HG02588 (cell line): Measurements from ENCODE around the gene HAUS3.

Experiments used
- ATAC-seq: cut with Tn5 transposase; IDR thresholded peaks from one replicate; pipeline ENCODE4 v1.9.1; 2021; ENCODE audit warnings: mild to moderate bottlenecking, moderate library complexity; ENCODE audit not compliant: unreplicated experiment

The HAUS3 gene

DNA sequence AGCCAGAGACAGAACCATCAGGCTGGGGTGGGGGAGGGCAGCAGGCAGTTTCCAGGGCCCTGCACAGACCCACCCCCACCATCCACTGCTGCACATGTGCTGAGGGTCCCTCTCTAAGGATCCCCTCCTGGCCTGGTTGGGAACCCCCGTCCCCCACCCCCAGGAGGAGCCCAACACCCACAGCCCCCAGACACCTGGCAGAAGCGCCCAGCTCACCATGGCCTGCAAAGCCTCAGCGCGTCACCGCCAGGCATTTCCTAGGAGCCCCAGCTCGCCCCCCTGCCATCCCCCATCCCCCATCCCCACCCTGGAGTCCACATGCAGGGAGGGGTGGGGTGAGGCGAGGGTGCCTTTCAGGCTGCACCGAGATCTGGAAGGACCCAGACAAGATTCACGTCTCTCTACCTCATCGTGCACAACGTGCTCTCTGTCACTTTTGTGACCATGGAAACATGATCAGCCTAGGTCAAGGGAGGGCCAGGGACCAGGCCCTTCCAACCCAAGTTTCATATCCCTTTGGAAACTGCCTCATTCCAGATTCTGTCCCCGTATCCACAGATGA is 10.7 kb upstream of the HAUS3 start:
- no peak for ATAC-seq

DNA sequence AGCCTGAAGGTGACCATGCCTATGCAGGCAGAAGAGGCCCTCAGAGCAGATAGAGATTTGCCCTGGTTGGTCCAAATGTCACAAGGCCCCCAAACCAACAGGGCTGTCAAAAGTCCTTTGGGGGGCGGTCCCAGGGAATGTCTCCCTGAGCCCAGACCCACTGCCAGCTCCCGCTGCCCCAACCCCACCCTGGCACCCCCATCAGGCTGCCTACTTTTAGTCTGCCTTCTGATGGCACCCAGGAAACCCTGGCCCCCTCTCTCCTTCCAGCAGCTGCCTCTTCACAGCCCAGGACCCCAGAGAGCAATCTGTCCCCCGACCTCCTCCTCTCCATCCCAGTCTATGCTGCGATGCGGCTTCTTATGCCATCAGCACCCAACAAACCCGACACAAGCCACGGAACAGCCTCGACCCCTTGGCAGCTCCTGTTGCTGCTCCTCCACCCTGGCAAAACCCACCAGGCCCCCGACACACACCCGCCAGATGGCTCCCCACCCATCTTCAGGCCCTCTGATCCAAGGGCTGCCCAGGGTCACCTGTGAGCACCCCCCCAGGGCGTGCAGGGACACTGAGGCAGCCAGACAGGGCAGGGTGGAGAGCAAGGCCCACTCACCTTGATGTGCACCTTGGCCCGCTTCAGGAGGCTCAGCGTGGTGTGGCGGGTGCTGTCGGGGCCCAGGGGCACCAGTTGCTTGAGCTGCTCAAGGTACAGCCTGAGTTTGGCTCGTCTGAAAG is 10.0 kb upstream of the HAUS3 start:
- ATAC-seq, result no peak

DNA sequence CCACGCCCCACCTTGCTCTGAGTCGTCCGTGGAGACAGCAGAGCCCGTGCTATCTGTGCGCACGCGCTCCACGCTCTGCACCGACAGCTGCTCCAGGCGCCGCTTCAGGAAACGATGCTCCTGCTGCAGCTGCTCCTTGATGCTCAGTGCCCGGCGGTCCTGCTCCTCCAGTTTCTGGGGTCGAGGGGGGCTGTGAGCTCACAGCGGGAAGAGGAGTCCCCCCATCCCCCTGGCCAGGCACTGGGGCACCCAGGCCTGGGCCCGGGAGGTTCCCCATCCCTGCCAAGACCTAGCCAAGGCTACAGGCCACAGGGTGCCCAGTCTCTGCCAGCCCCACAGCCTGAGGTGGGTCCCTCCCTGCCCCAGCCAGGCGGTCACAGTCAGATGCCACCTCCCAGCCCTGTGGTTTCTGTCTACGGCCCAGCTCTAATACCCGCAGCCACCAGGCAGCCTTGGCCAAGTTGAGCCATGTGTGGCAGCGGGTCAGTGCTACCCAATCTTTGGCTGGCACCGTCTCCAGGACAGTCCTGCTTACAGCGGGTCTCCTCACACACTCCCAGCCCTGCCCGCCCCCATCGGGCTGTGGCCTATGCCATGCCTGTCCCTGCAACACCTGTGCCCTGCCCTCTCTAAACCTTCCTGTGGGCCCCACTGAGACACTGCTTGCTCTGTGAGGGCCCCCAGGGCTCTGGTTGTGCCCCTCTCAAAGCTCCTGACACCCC is 9.3 kb upstream of the HAUS3 start:
- no peak for ATAC-seq

DNA sequence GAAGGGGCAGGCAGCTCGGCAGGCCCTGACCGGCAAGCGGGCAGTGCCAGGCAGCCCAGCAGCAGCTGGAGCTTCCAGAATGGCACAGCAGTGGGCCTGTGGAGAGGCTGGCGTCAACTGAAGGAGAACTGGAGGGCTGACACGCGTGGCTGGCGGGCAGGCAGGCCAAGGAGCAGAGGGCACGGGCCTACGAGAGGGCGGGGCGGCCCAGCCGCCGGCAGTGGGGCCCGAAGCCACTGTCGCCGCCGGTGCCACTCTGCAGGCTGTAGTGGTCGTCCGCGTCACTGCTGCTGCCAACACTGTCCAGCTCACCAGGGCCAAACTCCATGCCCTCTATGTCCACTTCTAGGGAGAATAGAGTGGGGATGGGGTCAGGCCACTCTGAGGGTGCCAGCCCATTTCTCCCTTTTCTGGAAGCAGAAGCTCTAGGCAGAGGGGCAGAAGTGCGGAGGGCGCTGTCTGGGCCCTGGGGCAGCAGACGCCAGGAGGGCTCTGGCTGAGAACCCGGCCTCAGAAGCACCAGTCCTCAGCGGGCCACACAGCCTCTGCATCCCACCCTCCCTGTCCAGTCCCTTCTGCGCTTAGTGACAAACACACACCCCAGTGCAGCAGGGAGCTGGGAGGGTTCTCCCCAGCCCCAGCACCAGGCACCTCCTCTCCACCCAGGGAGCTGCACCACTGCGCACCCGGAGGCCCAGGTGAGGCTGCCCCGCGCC is 8.6 kb upstream of the HAUS3 start:
- no peak for ATAC-seq

DNA sequence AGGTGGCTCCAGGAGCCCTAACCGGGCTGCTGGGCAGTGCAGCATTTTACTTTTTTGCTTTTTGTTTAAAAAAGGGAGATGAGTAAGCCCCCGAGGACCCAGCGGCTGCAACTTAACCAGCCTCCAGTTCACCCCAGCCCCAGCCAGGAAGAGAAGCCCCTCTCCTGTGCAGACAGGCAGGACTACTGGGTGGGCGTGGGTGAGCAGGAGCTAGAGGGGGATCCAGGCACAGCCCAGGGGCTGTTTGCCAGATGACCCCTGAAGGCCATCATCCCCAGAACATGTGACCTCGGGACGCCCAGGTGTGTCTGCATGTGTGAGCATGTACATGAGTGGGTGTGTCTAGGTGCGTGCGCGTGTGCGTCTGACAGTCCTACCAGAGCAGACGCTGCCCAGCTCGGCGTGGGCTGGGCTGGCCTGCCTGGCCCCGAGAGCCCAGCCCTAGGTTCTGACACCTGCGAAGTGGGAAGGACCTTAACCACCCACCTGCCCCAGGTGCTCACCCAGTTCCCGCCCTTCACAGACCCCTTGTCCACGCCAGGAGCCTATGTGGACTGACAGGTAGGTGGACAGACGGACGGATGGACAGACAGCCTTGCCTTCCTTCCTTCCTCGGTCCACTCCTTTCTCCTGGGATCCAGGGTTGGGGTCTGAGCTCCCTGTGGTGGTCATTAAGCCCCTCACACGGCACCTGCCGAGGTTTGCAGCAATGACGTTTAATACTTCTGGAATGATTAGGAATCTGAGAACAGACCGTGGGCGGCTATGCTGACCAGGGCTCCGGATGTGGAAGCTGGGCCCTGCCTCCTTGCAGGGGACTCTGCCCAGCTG is 7.8 kb upstream of the HAUS3 start:
- no peak for ATAC-seq

DNA sequence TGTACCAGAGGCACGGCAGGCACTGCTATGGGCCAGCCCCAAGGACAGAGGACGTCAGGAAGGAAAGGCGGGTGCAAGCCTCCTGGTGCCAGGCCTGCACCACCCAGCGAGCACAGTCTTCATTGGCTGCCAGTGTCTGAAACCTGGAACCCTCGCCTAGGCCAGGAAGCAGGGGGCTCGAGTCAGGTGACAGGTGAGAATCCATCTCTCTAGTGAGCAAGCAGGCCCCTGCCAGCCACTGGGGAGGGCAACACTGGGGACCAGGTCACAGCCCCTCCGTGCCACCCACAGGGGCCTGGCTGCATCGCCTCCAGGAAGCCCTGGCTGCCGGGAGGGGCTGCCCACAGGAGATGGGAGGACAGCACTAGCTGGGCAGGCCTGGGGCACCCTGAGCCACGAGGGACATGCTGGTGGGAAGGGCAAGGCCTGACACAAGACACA is 6.9 kb upstream of the HAUS3 start:
- no peak for ATAC-seq

DNA sequence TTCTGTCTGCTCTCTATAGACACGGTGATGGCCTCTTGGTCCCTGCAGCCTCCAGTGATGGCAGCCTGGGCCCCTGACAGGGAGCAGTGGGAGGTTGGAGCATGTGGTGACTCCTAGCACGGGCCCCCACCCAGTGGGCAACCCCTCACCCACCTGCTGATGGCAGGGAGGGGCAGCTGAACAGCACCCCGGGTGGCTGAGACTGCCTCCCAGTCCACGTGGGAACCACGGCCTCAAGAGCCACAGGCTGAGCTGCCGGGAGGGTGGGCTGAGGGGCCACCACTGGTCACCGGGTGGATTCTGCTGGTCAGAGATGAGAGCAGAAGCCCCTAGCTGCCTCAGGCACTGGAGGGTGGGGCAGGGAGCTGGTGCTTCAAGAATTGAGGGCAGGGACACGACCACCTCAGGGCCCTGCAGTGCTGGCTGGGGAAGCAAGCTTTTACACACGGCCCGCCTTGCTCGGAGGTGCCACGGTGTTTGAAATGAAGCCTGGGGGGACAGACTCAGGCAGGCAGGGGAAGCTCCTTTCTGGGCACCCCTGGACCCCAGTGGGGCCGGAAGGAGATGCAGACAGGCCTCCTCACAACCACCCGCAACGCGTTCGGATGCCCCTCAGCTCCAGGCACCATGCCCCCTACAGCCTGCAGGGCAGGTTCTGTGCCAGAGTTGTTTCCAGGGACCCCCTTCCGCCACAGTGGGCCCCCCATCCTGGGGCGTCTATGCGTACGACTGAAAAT is 6.3 kb upstream of the HAUS3 start:
- no peak for ATAC-seq

DNA sequence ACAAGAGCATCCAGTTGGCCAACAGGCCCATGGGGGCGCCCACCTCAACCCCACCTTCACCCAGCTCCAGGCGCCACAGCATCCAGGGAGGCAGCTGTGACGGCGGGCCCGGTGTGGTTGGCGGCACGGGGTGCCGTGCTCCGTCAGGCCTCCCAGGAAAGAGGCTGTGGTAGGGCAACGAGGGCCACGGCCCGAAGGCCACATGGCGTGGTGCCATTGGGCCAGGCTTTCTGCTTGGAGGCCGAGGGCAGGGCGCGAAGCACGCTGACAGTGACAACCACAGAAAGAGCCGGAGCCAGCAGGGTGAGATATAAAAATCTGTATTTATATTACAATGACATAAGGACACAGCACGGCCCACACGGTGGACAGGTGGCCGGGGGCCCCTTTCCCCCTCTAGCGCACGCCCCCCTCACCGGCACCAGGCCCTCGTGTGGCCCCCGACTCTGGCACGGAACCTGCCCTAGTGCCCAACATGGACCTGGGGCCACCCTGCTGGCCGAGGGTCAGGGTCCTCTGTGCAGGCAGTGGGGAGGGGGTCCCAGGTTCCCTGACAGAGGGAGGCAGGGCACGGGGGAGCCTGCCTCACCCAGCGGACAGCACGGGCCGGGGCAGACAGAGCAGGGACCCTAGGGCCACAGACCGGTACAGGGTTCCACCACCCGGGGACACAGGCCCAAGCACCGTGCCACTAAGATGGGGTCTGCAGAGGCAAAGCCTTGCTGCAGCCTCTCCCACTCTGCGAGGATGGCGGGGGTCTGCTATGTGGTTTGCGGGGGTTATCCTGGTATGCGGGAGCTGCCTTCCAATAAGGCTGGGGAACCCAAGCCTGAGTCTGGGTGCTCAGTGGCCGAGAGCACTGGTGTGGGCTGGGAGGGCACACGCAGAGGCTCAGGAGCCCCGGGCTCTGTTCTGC is 5.5 kb upstream of the HAUS3 start:
- ATAC-seq, result no peak

DNA sequence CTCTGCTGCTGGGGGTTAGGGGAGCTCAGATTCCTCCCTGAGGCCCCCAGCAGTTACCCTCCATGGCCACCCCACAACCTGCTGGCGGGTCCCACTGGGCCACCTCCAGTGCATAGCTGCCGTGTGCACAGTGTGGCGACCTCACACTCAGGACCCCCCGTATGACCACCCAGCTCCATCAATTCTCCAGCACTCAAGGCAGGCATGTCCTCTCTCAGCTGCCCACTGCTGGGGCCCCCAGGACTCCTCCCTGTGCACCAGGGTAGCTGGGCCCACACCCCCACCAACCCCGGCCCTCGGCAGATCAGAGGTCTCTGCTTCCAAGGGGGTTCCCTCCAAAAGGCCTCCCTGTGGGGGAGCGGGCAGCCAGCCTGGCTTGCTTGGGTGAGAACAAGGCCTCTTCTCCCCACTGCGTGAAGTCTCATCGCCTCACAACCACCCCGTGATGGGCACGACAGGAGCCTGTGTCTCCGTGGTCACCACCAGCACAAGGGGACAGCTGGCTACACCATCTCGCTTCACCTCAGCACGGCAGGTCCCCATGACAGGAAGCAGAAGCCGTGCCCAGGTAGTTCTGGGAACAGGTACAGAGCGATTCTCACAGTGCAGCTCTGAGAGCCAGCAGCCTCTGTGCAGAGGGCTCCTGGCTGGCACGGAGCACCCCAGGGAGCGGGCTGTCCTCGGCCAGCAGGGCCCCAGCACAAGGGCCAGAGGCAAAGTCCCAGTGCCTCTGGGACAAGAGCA is 4.6 kb upstream of the HAUS3 start:
- ATAC-seq, result no peak

DNA sequence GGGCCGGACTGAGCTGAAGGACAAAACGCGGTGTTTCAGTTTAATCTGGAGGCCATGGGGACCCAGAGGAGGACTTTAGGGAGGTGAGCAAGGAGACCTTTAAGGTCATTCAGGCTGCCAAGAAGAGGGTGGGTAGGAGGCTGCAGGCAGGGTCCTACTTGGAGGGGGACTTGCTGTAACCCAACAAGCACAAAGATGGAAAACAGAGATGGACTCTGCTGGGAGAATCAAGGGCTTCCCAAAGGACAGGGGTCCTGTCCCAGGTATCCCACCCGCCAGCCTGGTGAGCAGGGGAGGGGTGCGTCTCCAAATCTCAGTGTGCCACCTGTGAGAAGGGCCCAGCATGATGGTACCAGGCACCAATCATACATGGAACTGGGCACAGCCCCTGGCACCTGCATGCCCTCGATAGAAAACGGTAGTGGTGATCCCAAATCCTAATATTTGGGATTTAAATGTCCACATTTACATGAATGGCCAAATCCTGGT is 3.9 kb upstream of the HAUS3 start:
- ATAC-seq, result no peak

DNA sequence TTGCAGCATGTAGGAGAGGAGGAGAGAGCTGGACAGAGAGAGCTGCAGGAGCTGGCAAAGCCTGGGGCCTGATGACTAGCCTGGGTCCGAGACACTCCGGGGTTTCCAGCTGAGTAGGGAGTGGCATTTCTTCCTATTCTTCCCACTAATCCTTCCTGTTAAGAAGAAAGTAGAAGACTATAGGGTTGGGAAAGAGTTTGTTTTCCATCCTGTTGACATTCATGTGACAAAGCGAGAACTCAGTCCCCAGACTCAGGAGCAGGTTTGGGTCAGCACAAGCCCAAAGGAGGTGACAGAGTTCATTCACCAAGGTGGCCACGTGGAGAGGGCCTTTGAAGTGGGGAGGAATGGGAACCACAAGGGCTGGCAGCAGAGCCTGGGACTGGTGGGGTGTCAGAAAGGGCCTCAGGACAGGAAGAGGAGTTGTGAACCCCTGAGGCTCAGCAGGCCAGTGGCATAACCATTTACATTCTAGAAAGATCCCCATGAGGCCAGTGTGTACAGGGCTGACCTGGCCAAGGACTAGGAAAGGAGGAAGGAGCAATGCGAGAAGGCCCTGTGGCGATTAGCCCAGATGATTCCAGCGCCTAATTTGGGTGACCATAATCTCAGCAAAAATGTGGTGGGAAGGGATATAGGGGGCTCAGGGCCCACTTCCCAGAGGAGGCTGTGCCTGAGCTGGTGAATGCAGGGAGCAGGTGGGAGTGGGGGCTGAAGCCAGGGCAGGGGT is 3.3 kb upstream of the HAUS3 start:
- ATAC-seq, result no peak

DNA sequence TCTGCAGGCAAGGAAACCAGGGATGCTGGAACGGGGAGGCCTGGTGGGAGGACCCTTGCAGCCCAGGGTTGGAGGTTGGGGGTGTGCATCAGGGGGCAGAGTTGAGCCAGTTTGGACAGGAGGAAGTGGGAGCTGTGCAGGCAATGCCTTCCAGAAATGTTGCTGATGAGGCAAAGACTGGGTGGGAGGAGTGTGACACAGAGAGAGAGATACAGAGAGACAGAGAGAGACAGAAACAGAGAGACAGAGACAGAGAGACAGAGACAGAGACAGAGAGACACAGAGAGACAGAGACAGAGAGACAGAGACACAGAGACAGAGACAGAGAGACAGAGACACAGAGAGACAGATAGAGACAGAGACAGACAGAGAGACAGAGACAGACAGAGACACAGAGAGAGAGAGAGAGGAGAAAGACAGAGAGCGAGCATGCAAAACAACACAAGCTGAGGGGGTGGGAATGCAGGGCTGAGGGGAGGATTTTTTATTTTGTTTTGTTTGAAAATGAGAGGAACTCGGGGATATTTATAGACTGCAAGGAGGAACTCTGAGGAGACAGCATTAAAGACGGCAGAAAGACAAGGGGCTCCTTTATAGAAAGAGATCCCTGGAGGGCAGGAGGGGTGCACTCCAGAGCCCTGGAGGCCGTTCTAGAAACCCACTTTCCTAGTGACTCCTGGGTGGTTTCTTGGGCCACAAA is 1.9 kb upstream of the HAUS3 start:
- ATAC-seq, result no peak

DNA sequence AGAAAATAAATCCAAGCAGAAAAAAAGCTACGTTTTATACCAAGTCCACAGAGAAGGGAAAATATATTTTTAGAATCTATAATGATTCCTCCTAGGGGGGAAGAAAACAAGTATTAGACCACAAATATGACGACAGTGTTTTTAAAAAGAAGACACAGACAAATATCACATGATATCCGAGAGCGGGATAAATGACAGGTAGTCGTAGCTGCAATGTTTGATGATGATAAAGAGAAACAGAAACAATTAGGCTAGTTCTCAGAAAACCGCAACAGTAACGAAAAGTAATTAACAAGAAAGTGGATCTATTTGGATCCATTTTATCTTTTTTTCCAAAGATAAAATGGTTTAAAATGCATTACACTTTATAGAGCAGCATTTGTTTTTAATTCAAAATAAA is 918 bp downstream of the HAUS3 start:
- ATAC-seq, result no peak

DNA sequence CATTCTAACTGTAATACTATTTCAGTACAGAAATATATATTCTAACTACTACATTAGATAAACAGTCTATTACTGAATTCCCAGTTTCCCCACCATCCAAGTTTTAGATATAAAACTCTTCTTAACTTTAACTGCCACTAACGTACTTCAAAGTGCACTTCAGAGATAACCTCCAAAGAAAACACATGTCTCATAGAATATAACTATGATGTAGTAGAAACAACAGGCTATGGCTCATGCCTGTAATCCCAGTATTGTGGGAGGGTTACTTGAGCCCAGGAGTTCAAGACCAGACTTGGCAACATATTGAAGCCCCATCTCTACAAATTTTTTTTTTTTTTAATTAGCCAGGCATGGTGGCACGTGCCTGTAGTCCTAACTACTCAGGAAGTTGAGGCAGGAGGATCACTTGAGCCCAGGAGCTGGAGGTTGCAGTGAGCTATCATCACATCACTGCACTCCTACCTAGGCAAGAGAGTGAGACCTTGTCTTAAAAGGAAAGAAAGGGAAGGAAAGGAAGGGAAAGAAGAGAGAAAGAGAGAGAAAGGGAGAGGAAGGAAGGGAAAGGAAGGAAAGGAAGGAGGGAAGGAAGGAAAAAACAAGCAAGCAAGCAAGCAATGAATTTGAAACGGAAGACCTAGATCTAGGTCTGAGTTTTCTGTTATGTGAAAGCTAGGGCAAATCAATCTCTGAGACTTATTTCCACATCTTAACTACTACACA is 4.8 kb downstream of the HAUS3 start:
- ATAC-seq, result no peak

DNA sequence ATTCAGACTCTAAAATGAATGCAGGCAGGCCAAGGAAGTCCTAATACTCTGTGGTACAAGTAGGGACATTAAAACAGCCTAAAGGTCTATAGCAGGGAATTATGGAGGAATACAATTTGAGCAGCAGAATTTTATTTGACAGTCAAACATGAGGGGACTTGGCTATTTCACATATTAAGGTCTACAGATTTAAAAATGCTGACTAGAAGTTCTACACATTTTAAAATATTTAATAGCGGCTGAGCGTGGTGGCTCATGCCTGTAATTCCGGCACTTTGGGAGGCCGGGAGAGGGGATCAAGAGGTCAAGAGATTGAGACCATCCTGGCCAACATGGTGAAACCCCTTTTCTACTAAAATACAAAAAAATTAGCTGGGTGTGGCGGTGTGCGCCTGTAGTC is 10.8 kb downstream of the HAUS3 start:
- no peak for ATAC-seq

DNA sequence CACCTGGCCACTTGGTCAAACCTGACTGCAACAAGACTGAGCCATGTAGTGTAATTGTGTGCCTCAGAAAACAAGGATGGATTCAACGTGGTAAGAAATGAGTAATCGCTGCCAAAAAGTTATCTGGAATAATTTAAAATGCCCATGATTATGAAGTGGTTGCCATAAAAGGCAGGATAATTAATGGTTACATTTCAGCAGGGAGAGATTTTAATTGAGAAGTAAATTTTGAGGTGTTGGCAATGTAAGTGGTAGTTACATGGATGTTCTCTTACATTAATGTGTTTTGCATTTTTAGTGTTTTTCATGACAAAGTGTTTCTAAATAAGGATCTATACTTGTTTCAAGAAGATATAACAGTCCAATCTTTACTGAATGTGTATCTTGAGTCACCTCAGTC is 15.7 kb downstream of the HAUS3 start:
- no peak for ATAC-seq
